ENCODE measurements around the gene ARHGAP25. TPM values are rescaled to one million over a fixed set of nuclear protein-coding genes. Genes with fewer than 3 reads are reported as not detected.

The ARHGAP25 gene
- total RNA-seq, 2 experiments from 2014 or later, result 18.6 to 43.8 TPM

DNA sequence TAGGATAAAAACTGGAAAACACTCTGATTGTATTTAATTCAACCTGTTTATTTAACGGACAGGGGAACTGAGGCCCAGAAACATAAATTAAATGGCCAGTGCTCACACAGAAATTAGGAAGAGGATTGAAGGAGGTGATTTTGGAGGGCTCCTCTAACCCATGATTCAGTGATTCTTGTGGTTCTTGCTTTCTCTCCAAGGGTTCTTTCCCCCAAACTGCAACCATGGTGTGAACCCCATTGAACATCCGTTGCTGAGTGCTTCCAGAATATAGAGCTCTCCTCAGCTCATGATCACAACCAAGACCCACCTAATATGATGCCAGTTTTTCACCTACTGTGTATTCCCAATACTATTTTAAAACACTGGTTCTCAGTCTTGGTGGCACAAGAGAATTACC is 95.1 kb downstream of the ARHGAP25 start:
- no TSS peak for BruUV-seq (replicated peaks)
- peaks cover 42% of the 10 kb centered on the region for H3K4me1 ChIP-seq (ENCODE audit: insufficient read depth, low read length, poor library complexity, severe bottlenecking)
- peaks cover 16% of the 10 kb centered on the region for H3K36me3 ChIP-seq (ENCODE audit: insufficient read depth, low read length)
- no peak overlapping the region for H3K27ac ChIP-seq (ENCODE audit: low read depth, low read length, poor library complexity, severe bottlenecking)
- intact Hi-C loops (cut with micrococcal nuclease; ENCODE audit: unreplicated experiment), result no loop called here
- peak overlapping the region; percentile 44; the same call in 1 of the 2 replicates for H3K4me2 ChIP-seq (ENCODE audit: low read length)
- ChIA-PET POLR2A (interaction anchor here (0.6 to 1.6 kb wide), 9 partner anchors 15 to 841 kb away, joined by 3 to 8 read pairs (median 4); partner anchors contain the start of gene FBXO48), CTCF (ENCODE audit: unreplicated experiment) (no interaction called here)
- H3K4me3 ChIP-seq (ENCODE audit: low read depth, low read length, poor library complexity, severe bottlenecking), result no peak overlapping the region
- no peaks in the 10 kb centered on the region for H3K9me3 ChIP-seq (ENCODE audit: low read length)
- no peaks in the 10 kb centered on the region for H4K20me1 ChIP-seq (ENCODE audit: insufficient read depth, low read length)
- no peaks in the 10 kb centered on the region for H3K79me2 ChIP-seq (ENCODE audit: insufficient read depth, low read depth, low read length)
- TF ChIP-seq EZH2phosphoT487 (IDR thresholded peaks at IDR 0.05; ENCODE audit: borderline replicate concordance, low read depth, low read length), result no peak
- no peak for TF ChIP-seq CTCF (conservative IDR thresholded peaks at IDR 0.05; ENCODE audit: low read length)
- no peaks in the 10 kb centered on the region for H3K9me2 ChIP-seq (ENCODE audit: insufficient read depth, low read length)
- DNase-seq (ENCODE audit: low spot score), result no peak
- no peak overlapping the region for H2AFZ ChIP-seq (ENCODE audit: low read length)

- peaks cover 2% of the 10 kb centered on the region for H3K36me3 ChIP-seq (ENCODE audit: insufficient read depth, low read length)
- peak overlapping the region; percentile 47 for H3K4me2 ChIP-seq (ENCODE audit: low read length)
- H3K9me2 ChIP-seq (ENCODE audit: insufficient read depth, low read length), result no peaks in the 10 kb centered on the region
- H2AFZ ChIP-seq (ENCODE audit: low read length), result peak overlapping the region; percentile 90
- H3K27ac ChIP-seq (ENCODE audit: low read depth, low read length, poor library complexity, severe bottlenecking), result no peak overlapping the region
- no peaks in the 10 kb centered on the region for H3K79me2 ChIP-seq (ENCODE audit: insufficient read depth, low read depth, low read length)
- H3K4me1 ChIP-seq (ENCODE audit: insufficient read depth, low read length, poor library complexity, severe bottlenecking), result peaks cover 60% of the 10 kb centered on the region
- ChIA-PET CTCF (ENCODE audit: unreplicated experiment) (no interaction called here), POLR2A (no interaction called here)
- H4K20me1 ChIP-seq (ENCODE audit: insufficient read depth, low read length), result no peaks in the 10 kb centered on the region
- intact Hi-C loops (cut with micrococcal nuclease; ENCODE audit: unreplicated experiment), result no loop called here
- BruUV-seq (replicated peaks), result no TSS peak
- H3K4me3 ChIP-seq (ENCODE audit: low read depth, low read length, poor library complexity, severe bottlenecking), result no peak overlapping the region
- no peaks in the 10 kb centered on the region for H3K9me3 ChIP-seq (ENCODE audit: low read length)
- DNase-seq (ENCODE audit: low spot score), result no peak
- no peak for TF ChIP-seq EZH2phosphoT487 (IDR thresholded peaks at IDR 0.05; ENCODE audit: borderline replicate concordance, low read depth, low read length)
- no peak for TF ChIP-seq CTCF (conservative IDR thresholded peaks at IDR 0.05; ENCODE audit: low read length)
Observed at GRCh38 chr2:68831686-68832232, 97.1 kb downstream of the ARHGAP25 start.

- no peaks in the 10 kb centered on the region for H3K9me2 ChIP-seq (ENCODE audit: insufficient read depth, low read length)
- no peak for TF ChIP-seq EZH2phosphoT487 (IDR thresholded peaks at IDR 0.05; ENCODE audit: borderline replicate concordance, low read depth, low read length)
- no peak for TF ChIP-seq CTCF (conservative IDR thresholded peaks at IDR 0.05; ENCODE audit: low read length)
- H3K79me2 ChIP-seq (ENCODE audit: insufficient read depth, low read depth, low read length), result no peaks in the 10 kb centered on the region
- H3K4me1 ChIP-seq (ENCODE audit: insufficient read depth, low read length, poor library complexity, severe bottlenecking), result peaks cover 66% of the 10 kb centered on the region
- no peak overlapping the region for H3K27ac ChIP-seq (ENCODE audit: low read depth, low read length, poor library complexity, severe bottlenecking)
- peak overlapping the region; percentile 90 for H2AFZ ChIP-seq (ENCODE audit: low read length)
- no peaks in the 10 kb centered on the region for H4K20me1 ChIP-seq (ENCODE audit: insufficient read depth, low read length)
- peak overlapping the region; percentile 47 for H3K4me2 ChIP-seq (ENCODE audit: low read length)
- peak overlapping the region; percentile 11 for H3K4me3 ChIP-seq (ENCODE audit: low read depth, low read length, poor library complexity, severe bottlenecking)
- H3K36me3 ChIP-seq (ENCODE audit: insufficient read depth, low read length), result no peaks in the 10 kb centered on the region
- DNase-seq (ENCODE audit: low spot score), result peak; percentile 46
- ChIA-PET POLR2A (interaction anchor here (1.1 kb wide), 1 partner anchor 99 kb away, joined by 3 read pairs; no protein-coding TSS in a partner anchor), CTCF (ENCODE audit: unreplicated experiment) (no interaction called here)
- no peaks in the 10 kb centered on the region for H3K9me3 ChIP-seq (ENCODE audit: low read length)
- intact Hi-C loops (cut with micrococcal nuclease; ENCODE audit: unreplicated experiment), result no loop called here
- no TSS peak for BruUV-seq (replicated peaks)
Observed at GRCh38 chr2:68832233-68832869, 97.7 kb downstream of the ARHGAP25 start.
